Central memory CD4-positive, alpha-beta T cell (primary cell): ENCODE results near the gene IFITM2.
"Not testable (repeated sequence)": the region's sequence is repeated elsewhere in the genome, so short reads cannot be mapped to it uniquely, and the experiment has no call there.

Experiments
- DNase-seq: peaks from one replicate; pipeline ENCODE4 v3.0.0; 2022

Gene IFITM2

GRCh38 chr11:349270-349954 lies 41.8 kb downstream of the IFITM2 start:
- DNase-seq = not testable (repeated sequence)

DNA sequence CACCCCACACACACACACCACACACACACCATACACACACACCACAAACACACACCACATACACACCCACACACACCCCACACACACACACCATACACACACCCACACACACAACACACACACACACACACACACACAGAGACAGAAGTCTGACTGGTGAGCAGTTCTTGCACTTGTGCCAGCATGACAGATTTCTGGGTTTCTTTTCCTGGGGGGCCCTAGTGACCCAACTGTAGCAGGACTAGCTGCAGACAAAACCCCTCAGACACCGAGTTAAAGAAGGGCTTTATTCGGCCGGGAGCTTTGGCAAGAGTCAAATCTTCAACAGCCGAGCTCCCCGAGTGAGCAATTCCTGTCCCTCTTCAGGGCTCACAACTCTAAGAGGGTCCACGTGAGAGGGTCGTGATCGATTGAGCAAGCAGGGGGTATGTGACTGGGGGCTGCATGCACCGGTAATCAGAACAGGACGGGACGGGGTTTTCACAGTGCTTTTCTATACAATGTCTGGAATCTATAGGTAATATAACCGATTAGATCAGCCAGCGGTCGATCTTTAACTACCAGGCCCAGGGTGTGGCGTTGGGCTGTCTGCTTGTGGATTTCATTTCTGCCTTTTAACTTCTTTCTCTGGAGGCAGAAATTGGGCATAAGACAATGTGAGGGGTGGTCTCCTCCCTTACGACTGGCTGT lies 42.6 kb downstream of the IFITM2 start:
- DNase-seq = not testable (repeated sequence)

DNA sequence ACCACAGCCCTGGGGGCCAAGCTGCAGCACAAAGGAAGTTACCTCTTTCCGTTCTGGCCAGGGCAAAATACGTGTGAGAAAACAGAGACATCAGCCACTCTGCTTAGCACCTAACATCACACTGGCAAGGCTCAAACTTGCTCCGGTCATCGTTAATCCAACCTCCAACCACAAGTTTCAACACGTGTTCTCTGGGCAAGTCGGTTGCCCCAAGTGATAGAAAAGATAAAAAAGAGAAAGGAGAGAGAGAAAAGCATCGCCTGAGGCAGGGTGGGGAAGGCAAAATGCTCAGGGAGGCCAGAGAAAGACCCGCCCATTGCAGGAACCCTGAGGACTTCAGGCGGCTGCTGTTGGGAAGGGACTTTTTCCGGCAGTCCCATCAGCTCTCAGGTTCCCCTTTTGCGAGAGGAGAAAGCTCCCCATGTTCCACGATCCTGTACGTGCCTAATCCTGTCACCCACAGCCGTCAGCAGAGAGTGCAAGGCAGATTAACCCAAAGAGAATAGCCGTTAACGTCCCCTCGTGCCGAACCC lies 43.2 kb downstream of the IFITM2 start:
- no peak for DNase-seq

- no peak for DNase-seq
Measured at GRCh38 chr11:351411-351810, 43.8 kb downstream of the IFITM2 start.

- no peak for DNase-seq
Measured at GRCh38 chr11:352456-353031, 44.9 kb downstream of the IFITM2 start.

GRCh38 chr11:353179-353873 lies 45.7 kb downstream of the IFITM2 start:
- DNase-seq = no peak

GRCh38 chr11:355581-356458 lies 48.2 kb downstream of the IFITM2 start:
- DNase-seq = peak; percentile 85

- no peak for DNase-seq
Measured at GRCh38 chr11:356610-357009, 49.0 kb downstream of the IFITM2 start.

DNA sequence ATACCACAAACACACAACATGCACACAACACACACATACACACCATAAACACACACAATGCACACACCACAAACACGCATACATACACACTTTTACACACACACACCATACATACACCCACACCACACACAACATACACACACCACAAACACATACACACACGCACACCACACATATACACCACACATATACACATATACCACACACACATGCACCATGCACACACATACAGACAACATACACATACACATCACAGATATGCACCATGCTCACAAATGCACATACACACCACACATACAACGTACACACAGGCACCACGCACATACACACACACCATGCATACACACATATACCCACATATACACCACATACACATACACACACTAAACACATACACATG lies 50.0 kb downstream of the IFITM2 start:
- DNase-seq = no peak

- no peak for DNase-seq
Measured at GRCh38 chr11:358129-358800, 50.6 kb downstream of the IFITM2 start.
